Measurements from ENCODE around the gene RYR2.
"Not testable (repeated sequence)": the region's sequence is repeated elsewhere in the genome, so short reads cannot be mapped to it uniquely, and the experiment has no call there.

RYR2 gene

DNA sequence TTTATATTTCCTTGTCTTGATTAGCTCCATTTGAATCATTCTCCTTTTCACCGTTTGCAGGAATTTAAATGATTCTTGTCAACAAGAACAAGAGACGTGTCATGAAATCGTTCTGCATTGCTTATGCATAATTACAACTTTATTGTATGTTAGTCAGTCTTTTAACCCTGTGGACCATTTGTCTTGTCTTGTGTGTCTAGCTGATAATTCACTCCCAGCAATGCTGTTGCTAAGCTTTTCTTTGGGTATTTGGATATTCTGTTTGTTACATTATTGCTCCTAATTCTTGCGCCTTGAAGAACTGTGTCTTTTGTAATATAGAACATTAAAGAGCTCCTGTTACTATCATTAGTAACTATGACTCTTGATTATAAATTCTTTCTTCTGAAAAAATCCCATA lies 311.9 kb downstream of the RYR2 start:
- DNase-seq (ENCODE audit: low spot score), result no peak

DNA sequence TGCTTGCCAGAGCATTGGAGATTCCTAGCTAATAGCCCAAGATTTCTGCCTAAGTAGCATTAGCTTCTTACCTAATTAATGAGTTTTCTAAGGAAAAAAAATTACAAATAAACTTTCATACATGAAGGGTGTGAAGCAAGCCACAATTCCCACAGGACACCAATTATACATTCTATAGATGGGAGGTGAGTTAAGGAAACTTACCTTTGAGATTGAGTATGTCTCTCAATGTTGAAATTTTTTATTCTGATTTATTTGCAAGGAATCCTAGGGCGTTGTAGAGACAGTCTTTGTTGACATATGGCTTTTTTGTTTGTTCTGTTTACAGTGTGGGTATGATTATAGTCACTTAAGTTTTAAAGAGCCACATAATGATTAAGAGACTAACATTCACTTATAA lies 313.0 kb downstream of the RYR2 start:
- no peak for DNase-seq (ENCODE audit: low spot score)

DNA sequence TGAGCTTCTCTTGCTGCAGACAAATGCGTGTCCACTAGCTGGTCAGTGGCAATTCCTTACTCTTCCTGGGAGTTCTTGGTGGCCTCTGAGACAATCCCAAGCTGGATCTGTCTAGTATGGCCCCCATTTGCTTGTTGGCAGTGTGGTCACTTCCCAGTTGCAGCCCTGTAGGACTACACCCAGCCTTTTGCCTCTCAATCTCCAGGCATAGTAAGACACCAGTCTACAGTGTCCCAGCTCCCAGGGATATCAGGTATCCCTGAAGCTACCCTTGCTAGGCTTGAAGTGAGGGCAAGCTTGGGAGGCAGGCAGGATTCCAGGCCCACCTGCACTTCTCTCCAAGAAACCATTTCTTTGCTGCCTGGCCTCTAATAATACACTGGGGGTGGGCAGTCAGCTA lies 316.6 kb downstream of the RYR2 start:
- DNase-seq (ENCODE audit: low spot score), result no peak

DNA sequence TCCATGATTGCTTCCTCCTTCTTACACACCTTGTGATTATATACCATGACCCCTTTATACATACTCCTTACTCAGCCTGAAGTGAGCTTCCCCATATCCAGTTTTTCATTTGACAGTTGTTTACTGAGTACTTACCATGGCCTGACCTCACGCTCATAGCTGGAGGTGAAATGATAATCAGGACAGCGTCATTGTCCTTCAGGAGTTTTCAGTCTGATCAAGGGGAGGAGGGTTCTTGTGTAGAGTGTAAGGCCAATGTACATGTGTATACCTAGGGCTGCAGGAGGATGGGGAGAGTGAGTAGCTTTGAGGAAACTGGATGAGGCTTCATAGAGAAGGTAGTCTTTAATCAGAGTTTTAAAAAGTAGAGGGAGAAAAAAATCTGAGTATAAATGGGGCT lies 325.8 kb downstream of the RYR2 start:
- DNase-seq (ENCODE audit: low spot score), result no peak

DNA sequence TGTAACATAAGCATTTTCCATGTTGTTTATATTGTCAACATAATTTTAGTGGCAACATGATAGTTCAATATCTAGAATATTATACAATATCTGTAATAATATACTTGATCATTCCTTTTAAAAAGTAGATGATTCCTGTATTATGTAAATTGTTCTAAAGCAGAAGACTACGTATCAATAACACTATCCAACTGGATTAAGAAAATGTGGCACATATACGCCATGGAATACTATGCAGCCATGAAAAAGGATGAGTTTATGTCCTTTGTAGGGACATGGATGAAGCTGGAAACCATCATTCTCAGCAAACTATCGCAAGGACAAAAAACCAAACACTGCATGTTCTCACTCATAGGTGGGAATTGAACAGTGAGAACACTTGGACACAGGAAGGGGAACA lies 329.5 kb downstream of the RYR2 start:
- not testable (repeated sequence) for DNase-seq (ENCODE audit: low spot score)

DNA sequence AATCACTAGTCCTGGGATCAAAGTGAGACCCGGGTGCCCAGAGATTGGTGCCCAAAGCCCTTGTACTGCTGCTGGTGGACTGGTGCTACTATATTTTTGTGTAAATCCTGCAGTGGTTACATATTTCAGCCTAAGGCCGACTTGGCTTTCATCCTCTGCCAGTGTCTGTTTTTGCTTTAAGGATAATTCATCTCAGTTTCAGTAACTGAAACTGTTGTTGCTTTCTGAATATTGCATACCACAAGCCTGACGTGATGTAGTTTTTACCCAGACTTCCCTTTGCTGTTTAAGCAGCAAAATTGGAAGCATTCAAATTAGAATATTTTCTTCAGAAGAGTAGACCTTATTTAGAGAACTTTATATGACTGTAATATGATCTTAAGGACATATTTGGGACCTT lies 341.8 kb downstream of the RYR2 start:
- DNase-seq (ENCODE audit: low spot score), result no peak

DNA sequence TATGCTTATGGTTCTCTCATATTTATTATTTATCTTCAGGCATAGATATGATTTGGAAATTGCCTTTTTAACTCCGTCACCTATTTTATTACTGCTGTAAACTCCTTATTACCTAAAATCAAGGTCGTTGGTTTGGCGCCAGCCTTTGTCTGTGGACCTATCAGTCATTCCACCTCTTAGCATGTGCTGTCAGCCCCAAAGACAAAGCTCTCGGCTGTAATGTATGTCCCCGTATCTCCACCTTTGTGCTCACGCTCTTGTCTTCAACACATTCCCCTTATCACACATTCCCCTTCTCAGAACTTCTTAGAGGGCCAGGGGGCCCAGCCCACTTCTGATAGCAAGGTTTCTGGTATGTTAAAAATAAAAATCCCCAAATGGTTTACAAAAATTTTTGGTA lies 342.2 kb downstream of the RYR2 start:
- no peak for DNase-seq (ENCODE audit: low spot score)

DNA sequence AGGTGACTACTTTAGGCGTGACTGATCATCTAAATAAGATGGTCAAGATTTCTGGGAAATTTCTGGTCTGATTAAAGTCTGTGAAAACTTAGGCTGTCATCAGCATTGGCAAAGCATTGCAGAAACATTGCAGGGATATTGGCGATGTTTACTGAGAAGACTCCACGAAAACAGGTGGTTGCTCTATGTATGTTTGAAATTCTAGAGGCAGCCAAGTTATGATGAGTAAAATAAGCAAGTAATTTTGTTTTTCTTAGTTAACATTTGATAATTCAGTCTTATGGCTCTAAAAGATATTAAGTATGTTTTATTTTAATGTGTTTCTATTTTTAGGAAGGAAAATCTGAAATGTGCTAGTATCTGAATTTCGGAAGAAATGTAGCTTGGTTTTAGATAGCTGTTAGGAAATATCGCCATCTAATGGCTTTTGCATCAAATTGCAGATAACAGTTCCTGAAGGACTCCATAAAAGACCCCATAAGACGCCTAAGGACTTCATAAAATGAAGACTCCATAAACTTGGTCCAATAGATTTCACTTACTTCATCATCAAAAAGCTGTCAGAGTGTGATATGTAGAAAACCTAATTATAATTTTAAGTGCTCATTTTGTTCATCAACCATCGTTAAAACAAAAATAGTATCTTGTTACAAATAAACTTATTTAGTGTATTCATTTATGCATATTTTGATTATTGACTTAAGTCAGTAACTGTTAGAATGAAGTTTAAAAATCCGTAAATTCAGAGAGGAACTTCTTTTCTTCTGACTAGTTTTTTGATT lies 344.6 kb downstream of the RYR2 start:
- DNase-seq (ENCODE audit: low spot score), result peak; percentile 43

DNA sequence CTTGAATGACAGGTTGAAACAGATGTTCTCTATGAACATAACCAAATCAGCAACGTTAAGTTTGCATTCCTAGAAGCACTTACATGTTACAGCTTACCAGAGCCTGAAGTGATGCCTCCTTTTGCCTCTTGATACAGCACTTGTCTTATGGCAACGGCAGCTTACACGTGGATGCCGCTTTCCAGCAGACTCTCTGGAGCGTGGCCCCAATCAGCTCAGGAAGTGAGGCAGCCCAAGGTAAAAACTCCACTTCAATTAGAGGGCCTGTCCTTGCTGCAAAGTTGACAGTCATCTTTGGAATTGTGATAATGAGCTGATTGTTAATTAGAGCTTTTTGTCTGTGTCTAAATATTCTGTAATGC lies 345.1 kb downstream of the RYR2 start:
- no peak for DNase-seq (ENCODE audit: low spot score)

DNA sequence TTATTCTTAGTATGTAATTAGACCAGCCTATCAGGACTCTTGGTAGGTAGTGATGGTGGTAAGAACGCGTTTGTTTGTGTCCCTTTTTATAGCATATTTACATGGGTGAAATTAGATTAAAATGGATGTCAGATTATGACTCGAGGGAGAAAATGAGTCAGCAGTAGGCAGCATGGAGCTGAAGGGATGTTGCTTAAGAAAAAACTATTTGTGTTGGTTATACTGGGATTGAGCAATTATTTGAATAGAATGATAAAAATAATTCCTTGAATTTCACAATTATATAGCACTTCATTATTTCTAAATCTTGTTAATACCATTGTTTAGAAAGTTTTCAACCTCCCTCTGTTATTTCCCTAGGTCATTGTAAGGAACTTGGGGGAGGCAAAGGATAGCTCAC lies 348.8 kb downstream of the RYR2 start:
- no peak for DNase-seq (ENCODE audit: low spot score)

DNA sequence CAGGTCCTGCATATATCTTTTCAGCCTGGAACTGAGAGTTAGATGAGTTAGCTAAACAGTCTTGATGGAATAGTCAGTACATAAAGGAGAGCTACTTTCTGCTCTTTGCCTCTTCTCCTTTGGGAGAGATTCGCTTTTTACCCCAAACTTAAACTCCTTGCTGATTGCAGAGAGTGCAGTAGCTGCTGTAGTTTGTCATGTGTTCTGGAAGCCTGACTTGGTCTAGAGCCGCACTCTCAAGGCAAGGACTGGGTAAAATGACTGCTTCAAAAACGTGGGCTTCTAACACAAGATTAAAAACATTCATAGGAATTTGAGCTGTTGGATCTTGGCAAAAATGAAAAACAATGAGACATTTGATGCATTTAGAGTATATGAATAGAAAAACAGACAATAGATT lies 351.6 kb downstream of the RYR2 start:
- no peak for DNase-seq (ENCODE audit: low spot score)

DNA sequence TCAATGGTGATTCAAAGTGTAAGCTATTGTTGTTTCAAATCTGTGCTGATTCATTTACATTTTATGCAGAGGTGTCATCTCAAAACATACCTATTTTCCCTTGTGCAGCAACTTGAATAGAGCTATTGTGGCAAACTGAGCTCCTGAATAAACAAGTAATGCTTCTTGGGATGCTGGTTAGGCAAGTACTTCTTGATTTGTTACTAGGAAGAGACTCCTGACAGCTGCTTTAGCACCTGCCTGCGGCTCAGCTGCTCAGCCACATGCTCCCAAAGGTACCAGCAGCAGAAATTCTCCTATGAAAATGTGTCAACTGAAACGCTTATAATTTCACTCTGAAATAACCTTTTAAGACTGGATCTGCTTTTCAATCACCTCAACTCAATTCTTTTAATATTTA lies 352.3 kb downstream of the RYR2 start:
- DNase-seq (ENCODE audit: low spot score), result no peak

DNA sequence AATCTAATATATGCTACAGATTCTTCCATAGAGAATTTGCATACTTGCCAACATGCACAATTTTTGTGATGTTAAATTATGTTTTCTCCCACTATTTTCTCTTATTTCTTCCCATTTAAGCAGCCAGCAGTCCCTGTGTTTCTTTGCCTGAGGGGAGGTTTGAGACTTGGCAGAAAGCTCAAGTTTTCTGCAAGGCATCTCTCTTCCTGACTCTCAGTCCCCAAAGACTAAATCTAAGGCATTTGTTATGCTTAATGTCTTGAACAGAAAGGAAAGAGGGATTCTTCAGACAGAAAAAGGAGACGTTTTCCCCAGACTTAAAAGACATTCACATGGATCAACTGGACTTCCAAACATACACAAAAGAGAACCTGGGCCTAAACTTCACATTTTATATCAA lies 354.4 kb downstream of the RYR2 start:
- DNase-seq (ENCODE audit: low spot score), result no peak

DNA sequence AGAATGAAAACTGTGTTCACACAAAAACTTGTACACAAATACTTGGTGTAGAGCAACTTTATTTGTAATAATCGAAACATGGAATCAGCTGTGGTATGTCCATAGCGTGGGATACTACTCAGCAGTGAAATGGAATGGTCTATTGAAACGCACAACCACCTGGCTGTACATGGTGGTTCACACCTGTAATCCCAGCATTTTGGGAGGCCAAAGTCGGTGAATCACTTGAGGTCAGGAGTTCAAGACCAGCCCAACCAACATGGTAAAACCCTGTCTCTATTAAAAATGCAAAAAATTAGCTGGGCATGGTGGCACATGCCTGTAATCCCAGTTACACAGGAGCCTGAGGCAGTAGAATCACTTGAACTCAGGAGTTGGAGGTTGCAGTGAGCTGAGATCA lies 356.8 kb downstream of the RYR2 start:
- no peak for DNase-seq (ENCODE audit: low spot score)

DNA sequence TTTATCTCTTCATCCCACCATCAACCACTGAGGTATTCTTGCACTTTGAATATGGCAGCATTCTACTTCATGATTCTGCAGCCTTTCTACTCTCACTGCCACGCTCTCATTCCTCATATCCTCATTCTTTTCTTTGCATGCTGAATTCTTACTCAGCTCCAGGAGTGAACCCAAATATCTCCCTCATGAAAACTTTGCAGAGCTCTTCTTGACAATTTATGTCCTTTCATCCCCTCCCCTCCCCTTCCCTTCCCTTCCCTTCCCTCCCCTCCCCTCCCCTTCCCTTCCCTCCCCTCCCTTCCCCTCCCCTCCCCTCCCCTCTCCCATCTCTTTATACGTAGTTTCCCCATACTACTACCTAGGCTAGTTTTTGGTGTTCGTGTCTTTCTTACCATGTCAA lies 363.9 kb downstream of the RYR2 start:
- DNase-seq (ENCODE audit: low spot score), result no peak

DNA sequence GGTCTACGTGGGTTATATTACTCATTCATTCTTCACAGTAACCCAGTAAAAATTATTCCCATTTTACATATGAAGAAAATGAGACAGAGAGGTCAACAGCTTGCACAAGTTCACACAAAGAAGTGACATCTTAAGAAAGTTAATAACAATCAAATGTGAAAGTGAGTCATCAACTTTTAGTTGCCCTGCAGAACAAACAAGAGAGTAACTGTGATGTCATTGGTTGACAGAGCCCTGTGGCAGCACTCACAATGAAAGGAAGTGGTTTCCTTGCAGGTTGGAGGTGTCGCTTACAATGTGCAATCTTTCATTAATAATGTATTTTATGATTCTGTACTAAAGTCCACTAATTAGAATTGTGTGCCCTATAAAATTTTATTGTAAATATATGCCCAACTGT lies 369.6 kb downstream of the RYR2 start:
- no peak for DNase-seq (ENCODE audit: low spot score)

DNA sequence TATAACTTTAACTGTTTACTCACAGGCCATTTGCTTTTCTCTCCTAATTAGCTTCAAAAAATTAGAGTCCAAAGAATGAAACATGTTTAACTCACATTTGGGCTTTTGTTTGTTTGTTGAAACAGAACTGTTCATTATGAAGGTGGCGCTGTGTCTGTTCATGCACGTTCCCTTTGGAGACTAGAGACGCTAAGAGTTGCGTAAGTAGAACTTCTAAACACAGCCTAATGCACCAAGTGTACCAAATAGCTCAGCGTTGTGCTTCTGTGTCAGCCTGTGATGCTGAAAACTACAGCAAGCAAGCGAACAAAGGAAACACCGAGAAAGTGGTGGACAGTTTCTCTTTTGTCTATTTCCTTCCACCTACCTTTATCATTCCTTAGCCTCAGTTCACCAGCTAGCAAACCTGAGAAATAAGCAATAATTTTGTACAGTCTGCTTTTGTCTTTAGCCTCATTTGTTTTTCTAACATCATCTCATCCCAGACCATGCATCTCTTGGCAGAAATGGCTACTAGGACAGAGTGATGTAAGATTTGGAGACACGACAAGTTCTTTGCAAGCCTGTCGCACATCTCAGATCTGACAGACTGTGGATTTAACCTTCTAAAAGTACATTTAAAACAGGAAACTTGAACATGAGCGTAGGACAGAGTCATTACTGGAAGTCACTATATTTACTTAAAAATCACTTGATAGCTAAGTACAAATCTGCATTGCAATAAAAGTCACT lies 375.1 kb downstream of the RYR2 start:
- DNase-seq (ENCODE audit: low spot score), result no peak

DNA sequence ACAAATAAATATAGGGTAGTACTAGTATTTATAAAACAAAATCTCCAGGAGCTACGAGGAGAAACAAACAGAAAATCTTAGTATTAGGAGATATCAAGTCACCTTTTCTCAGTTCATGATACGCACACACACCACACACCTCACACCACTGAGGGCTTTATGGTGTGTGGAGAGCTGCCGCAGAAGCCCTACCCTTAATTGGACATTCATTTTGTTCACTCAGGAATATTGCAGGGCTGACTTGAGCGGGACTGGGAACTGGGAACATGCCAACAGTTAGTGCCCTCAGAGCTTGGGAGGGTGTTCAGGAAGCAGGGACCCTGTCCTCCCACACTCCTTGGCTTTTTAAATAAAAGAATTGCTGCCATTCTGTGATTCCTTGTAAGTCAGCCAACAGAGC lies 386.8 kb downstream of the RYR2 start:
- no peak for DNase-seq (ENCODE audit: low spot score)

DNA sequence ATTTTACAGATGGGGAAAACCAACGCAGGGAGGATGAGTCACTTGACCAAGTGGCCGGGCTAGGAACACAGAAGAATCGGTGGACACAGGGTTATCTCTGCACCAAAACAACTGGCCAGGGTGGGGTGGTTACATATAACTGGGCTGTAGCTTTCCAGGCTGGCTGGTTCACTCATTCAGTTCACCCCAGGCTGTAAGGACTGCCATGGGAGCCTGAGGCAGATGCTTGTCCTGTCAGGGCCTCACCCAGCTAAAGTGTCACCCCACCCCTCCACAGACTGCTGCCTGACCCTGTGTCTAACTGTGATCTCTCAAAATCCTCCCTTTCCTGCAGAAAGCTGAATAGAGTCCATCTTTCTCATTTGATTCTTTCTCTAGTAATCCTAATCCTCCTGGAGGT lies 387.3 kb downstream of the RYR2 start:
- DNase-seq (ENCODE audit: low spot score), result no peak

DNA sequence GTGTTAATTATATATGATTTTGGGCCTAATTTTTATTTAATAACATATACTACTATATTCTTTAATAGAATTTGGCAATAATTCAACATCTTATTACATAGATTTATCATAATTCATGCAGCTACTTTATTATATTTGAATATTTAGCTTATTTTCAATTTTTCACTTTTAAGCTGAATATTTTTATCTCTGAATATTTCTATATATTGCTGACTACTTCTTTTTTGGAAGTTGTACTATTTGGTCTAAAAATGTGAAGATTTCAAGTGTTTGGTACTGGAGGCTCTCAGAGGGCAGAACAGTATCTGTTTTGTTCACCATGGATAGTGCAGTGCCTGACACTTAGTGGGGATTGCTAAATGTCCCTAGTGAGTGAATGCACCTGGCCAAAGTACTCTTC lies 389.5 kb downstream of the RYR2 start:
- no peak for DNase-seq (ENCODE audit: low spot score)

DNA sequence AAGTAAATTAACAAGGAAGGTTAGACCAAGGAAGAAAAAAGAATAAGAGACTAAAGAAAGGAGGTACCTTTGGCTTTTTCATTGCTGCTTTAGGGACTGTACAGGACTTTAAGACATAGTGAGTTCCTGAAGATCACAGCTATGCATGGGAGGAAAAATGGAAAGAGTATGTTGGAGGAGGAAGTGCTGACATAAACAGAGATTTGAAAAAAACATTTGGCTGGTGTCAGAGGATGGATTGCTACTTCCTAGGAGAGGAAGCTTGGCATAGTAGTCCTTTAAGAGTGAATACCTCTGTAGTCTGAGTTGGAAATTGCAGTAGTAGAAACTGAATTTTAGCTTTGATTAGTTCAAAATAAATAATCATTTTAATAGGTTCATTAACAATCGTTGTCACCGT lies 398.4 kb downstream of the RYR2 start:
- DNase-seq (ENCODE audit: low spot score), result no peak

DNA sequence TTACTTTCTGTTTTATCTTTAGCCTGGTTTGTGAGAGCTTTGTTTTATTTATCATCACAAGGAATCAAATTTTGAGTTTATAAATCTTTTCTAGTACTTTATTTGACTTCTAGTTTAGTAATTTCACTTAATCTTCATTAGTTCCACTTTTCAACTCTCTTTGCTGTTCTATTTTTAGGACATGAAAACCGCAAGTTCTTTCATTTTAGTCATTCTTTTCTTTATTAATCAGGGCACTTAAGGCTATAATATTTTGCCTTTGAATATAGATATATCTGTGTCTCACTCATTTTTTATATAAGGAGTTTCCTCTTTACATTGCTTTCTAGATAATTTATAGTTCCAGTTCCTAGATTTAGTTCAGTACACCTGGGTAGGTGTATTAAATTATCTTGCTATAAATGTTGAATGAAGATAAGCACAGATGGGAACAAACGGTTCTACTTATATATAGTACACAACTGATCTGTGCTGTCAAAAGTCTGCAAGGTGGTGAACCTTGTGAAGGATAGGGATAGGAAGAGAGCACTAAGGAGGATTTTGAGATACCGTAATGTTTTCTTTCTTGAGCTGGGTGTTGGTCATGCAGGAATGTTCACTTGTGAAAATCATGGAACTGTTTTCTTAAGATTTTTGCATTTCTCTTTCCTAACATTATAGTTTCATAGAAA lies 402.3 kb downstream of the RYR2 start:
- DNase-seq (ENCODE audit: low spot score), result no peak

DNA sequence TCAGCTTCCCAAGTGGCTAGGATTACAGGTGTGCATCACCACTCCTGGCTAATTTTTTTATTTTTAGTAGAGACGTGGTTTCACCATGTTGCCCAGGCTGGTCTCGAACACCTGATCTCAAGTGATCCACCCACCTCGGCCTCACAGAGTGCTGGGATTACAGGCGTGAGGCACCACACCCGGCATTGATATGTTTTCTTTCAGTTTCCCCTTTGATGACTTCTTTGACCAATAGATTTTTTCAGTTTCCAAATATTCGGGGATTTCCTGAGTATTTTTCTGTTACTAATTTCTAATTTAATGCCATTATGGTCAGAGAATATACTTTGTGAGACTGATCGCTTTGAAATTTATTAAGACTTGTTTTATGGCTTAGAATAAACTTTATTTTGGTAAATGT lies 406.1 kb downstream of the RYR2 start:
- DNase-seq (ENCODE audit: low spot score), result no peak

All from pons (tissue), 1 donor.